HG03066 (cell line): ENCODE data around the gene TSC2.

Experiments
- ATAC-seq: cut with Tn5 transposase; IDR thresholded peaks from one replicate; pipeline ENCODE4 v1.9.1; 2021; ENCODE audit warnings: low read depth; ENCODE audit not compliant: unreplicated experiment

TSC2 gene

DNA sequence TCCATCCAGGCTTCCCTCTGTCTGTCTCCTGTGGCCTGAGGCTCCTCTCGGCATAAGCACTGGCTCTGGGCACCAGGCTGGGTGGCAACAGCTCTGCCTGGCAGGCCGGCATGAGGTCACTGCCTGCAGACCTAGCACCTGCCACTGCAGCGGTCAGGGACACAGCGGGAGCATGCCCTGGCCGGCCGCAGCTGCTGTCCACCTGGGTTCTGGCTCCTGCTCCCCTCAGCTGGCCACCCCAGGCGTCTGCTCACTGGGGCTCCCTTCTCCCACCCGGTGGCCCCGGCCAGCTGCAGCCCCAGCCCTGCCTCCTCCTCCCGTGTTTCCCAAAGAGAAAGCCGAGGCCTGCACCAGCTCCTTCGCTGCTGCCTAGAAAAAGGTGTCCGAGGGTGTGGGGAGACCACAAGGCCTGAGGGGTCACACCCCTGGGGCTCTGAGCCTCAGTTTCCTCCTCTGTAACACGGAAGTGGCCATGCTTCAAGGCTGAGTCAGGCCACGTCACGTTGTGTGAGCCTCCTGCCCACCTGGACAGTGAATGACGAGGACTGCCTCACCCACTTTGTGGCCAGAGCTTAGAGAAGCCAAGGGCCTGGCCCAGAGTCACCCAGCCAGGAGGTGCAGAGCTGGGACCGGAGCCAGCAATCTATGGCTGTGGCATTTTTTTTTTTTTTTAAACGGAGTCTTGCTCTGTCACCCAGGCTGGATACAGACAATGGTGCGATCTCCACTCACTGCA lies 6.8 kb upstream of the TSC2 start:
- ATAC-seq, result no peak

DNA sequence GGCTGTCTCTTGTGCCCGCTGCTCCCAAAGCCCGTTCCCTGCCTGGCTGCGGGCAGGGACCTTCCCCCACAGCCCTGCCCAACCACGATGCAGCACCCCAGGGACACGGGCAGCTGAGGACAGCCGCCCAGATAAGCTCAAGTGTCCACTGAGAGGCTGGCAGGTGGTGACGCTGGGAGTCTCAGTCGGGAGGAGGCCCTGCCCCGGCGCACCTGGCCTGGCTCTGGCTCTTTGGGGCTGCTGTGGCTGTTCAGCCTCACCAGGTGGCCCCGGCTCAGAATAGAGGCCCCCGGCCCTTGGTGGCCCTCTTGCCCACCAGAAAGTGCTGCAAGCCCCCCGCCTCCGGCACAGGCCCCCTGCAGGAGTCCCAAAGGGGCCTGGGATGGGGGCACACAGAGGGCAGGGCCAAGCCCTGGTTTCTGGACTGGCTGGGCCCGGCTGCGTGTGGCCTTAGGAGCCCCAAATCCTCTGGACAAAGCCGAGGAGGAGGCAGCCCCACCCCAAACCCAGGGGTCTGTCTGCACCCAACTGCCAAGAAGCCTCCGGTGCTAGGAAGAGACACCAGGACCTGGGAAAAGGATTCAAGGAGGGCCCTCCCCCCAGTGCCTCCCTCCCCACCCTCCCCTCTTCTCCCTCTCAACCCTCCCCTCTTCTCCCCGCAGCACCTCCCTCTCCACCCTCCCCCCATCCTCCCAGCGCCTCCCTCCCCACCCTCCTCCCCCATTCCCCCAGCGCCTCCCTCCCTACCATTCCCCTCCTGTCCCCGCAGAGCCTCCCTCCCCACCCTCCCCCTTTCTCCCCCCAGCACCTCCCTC lies 5.4 kb upstream of the TSC2 start:
- ATAC-seq, result no peak

DNA sequence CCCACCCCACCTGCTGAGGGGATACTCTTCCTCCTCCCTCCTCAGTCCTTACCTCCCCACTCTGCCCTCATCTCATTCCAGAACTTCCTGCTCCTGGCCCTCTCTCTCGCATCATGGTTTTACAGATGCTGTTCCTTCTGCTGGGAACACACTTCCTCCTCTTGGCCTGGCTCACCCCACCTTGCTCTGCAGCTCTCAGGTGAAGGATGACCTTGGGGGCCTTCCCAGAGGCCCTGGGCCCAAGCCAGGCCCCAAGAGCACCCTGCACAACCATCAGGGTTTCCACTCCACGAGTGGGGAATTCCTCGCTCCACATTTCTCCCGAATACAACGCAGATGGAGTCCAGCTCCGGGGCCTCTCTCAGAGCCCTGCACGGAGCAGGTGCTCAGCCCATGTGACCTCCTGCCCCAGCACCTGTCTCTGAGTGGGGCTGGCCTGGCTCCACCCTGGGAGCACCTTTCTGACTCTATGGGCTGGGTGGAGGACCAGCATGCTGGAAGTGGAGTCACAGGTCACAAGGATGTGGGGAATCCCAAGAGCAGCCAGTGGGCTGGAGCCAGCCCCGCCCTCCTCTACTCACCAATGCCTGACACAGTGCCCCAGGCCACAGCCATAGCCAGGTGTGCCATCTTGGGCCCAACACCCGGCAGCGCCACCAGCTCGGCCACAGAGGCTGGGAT lies 4.7 kb upstream of the TSC2 start:
- no peak for ATAC-seq

DNA sequence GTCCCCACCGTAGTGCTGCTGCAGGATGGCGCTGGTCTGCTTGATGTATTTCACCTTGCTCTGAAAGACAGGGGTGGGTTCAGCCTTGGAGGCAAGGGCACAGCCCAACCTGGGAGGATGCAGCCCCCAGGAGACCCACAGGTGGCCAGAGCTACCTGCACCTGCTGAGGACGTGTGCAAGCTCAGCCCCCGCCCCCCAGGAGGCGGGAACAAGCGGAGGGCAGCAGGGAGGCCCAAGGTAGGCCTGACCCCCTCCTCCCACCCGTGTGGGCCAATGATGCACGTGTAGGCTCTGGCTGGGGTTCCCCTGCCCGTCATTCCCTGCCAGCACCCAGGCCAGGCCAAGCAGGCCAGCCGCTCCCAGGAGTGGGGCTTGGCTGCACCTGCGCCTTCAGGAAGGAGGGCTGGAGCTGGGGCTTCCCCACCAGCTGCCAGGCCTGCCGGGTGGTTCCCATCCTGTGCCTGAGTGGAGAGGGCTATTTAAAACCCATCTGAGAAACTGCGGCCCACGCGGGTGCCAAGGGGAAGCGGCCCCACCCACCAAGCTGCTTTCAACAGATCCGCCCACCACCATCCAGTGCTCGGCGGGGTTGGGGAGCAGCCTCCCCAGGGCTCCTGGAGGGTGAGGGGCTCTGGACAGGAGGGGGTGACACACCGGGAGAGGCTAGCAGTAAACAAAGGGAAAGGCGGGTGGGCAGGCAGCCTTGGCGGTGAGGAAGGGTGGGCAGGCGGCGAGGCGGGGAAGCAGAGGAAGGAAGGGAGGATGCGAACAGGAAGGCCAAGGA lies 3.9 kb upstream of the TSC2 start:
- no peak for ATAC-seq

DNA sequence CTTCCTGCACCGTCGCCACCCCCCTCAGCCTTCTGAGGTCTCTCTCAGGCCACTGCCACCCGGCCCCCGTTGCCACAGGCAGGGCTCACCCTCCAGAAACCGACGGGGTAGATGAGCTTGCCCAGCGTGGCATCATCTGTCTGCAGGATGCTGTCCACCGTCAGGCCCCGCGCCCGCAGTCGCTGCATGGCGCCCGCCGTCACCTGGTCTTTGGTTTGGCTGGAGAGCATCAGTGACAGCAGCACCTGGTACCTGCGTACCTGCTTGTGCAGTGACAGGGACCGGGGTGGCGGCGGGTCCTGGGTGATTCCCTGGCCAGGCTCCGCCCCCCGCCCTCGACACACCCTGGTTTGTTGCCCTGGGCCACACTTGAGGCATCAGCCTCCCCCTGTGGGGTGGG lies 3.2 kb upstream of the TSC2 start:
- no peak for ATAC-seq

DNA sequence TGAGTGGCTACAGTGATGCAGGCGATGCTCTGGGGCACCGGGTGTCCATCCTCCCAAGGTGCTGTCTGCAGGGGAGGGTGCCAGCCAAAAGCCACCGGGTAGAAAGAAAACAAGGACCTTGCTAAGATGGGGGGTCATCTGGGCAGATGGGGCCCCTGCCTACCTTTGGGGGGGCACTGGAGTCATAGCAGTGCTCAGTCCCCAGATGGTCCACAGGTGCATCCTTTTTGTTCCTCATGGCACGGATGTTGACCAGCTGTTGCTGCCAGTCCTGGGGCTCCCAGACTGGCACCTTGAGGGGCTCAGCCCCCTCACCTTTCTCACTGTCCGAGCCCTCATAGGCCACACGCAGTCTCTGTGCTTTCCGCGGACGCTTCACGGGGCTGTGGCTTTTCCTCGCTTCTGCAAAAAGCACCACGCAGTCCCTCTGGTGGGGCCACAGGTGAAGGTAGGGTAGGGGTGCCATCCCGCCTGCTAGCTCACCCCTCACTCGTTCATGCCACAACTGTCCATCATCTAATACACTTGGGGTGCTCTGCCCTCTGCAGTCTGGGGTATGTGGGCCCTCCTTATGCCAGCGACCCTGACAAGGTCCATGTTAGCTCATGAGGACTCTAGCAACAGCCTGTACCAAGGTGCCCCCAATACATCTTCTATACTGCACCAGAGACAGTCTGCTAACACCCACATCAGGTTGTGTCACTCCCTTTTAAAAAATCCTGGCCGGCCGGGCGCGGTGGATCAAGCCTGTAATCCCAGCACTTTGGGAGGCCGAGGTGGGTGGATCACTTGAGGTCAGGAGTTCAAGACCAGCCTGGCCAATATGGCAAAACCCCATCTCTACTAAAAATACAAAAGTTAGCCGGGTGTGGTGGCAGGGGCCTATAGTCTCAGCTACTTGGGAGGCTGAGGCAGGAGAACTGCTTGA lies 1.6 kb upstream of the TSC2 start:
- ATAC-seq, result no peak

DNA sequence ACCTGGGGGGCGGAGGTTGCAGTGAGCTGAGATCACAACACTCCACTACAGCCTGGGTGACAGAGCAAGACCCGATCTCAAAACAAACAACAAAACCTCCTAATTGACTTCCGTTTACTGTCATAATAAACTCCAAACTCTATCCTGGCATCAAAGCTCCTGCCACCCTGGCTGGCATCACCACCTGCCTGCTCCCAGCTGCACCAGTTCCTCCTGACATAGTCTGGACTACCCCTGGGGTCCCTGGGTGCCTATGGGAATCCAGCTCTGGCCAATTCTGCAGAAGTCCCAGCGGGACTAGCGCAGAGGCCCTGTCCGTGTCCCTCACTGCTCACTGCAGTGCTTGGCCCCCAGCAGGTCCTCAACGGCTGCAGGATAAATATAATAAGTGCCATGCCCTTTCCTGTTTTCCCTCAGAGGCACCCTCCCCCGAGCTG lies 874 bp upstream of the TSC2 start:
- peak; percentile 14 for ATAC-seq

DNA sequence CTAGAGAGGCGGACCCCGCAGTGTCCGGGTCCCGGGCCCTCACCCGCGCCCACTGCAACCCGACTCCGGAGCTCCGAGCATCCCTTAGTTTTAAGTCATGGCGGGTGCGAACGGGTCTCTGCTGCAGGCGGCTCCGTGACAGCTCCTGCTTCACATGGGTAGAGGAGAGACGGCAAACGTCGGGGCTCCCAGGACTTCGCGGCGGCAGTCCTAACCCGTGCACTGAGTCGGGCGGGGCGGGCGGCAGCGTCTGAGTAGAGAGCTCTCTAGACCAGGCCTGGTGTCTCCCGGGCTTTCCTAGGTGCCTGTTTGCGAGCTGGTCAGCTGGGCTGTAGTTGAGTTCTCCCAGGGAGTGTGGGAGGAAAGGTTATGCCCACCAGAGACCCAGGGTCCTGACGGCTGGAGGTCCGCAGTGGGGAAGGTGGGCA lies 345 bp downstream of the TSC2 start:
- peak; percentile 12 for ATAC-seq

DNA sequence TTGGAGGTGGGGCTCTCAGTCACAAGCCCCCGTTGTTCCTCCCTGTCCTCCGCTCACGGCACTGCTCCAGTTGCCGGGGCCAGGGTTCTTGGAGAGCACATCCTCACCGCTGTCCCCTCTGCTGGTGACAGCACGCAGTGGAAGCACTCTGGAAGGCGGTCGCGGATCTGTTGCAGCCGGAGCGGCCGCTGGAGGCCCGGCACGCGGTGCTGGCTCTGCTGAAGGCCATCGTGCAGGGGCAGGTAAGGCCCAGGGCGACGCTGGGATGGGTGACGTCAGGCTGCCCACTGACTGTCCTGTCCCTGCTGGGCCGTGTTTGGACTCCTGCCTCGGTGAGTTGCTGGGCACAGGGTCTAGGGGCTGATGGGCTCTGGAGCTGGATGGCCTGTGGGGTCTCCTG lies 5.4 kb downstream of the TSC2 start:
- no peak for ATAC-seq

DNA sequence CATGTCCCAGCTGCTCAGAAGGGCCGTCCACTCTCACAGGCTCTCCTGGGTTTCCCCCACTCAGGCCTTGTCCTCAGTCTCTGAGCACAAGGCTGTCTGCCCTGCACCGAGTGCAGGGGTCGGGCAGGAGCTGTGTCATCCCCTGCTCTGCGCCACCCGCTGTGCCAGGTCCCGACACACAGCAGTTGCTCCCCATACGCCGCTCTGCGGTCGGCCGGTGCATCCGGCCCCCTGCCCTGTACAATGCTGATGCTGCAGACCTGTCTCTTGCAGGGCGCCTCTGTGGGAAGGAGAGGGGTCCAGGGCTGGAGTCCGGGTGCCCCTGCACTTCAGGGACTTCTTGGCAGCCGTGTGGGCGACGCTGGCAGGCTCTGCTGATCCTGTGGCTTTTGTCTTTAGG lies 6.1 kb downstream of the TSC2 start:
- no peak for ATAC-seq

DNA sequence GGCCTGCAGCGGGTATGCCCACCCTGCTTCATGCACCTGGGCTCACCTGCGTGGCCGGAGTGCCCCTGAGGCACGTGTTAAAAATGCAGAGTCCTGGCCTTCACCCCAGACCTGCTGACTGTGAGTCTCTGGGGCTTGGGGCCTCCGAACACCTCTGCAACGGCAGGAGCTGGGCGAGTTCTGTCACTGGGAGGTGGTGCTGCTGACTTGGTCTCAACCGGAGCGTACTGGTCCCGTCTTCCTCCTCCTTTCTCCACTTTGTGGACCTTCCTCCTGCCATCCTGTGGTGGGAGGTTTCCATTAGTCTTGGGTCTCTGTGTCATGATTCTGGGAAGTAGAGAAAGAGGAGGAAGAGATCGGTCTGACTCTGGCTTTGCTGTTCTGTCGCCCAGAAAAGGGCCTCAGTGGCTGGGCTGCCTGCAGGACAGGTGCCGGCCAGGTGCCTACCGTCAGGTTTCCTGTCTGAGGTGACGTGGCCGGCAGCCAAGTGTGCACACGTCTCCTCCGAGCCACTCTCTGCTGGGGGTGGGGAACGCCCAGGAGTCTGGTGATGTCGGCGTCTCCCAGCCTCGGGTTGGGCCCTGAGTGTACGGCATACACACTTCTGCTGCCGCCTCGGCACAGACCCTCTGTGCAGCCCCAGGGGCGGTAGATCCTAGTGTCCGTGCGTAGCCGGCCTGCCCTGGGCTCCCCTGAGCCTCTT lies 6.9 kb downstream of the TSC2 start:
- ATAC-seq, result no peak

DNA sequence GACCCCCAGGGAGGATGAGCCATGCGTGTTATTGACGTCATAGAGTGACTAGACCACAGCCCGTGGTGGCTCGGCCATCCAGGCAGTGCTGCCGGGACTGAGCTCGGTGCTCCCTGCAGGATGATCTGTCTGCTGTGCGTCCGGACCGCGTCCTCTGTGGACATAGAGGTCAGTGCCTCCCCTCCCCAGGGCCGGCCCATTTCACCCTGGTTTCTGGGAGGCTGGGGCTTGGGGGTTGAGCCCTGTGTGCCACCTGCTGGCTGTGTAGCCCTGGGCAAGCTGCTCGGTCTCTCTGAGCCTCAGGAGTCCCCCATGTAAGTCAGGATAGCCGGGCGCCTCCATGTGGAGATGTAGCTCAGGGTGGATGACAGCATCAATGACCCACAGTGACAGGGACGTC lies 8.3 kb downstream of the TSC2 start:
- ATAC-seq, result no peak

DNA sequence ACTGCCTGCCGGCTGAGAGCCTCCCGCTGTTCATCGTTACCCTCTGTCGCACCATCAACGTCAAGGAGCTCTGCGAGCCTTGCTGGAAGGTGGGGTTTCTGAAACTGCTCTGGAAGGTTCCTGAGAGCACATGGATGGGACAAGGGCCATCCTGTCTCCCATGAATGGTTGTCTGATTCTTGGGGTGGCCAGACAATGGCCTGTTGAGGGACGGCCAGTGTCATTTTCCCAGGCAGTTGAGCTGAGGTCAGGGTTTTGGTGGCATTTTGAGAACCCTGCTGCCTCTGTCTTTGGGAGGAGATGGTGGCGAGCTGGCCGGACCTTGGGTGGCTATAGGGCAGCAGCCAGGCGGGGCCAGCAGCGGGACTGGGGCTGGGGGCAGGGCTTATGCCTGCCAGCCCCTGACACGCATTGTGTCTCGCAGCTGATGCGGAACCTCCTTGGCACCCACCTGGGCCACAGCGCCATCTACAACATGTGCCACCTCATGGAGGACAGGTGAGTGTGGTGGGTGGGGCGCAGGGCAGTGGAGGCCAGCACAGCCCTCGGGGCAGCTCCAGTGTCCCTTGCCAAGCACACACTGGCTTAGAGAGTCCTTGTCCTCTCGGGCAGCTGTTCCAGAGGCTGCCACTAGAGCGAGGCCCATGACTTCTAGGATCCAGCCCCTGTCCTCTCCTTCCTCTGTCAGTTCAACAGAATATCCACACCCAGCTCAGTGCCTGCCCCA lies 9.1 kb downstream of the TSC2 start:
- ATAC-seq, result no peak

DNA sequence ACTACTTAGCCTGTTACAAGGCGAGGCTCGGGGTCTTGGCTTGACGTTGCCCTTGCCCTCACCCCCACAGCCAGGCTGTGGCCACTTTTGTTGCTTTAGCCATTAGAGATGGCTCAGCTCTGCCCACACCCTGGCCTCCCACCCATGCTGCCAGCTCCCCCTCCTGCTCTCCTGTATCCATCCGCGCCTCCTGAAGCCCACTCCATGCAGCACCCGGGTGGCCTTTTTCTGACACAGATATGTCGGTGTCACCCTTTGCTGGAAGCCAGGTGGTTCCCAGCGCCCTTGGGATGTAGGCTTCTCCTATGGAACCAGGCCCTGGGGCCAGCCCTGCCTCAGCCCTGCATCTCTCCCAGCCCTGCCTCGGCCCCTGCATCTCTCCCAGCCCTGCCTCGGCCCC lies 9.7 kb downstream of the TSC2 start:
- no peak for ATAC-seq

DNA sequence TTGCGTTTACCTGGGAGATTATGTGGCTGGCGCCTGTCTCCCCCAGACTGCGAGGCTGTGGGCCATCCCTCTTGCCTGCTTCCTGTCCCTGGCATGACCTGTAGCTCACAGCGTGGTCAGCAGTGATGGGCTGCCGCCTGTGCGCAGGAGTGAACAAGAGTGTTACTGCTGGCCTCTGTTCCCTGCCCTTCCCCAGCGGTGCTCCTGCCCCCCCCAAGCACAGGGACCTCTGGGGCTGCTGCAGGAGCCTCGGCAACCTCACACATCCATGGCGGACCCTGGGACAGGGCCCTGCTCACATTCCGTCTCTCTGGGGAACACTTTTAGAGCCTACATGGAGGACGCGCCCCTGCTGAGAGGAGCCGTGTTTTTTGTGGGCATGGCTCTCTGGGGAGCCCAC lies 10.6 kb downstream of the TSC2 start:
- no peak for ATAC-seq

DNA sequence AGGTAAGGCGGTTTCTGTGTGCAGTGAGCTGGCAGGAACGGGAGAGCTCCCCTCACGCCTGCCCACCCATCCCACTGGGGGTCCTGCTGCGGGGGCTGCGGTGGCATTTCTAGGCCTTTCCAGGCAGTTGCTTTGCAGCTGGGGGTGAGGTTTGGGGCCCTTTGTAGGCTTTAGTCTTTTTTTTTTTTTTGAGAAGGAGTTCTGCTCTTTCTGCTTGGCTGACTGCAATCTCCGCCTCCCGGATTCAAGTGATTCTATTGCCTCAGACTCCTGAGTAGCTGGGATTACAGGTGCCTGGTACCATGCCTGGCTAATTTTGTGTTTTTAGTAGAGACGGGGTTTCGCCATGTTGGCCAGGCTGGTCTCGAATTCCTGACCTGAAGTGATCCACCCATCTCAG lies 11.1 kb downstream of the TSC2 start:
- no peak for ATAC-seq

DNA sequence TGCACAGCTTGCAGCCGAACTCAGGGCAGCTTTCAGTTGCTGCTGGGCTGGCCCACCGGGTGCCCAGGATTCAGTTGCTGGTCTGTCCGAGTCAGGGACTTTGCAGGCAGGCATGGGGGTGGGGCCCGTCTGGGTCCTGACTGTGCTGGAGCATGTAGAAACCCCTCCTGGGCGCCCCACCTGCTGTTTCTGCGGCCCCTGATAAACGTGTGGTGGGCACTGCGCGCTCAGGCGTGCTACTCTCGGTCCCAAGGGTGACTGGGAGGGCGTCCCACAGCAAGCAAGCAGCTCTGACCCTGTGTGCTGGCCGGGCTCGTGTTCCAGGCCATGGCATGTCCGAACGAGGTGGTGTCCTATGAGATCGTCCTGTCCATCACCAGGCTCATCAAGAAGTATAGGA lies 12.6 kb downstream of the TSC2 start:
- ATAC-seq, result no peak

DNA sequence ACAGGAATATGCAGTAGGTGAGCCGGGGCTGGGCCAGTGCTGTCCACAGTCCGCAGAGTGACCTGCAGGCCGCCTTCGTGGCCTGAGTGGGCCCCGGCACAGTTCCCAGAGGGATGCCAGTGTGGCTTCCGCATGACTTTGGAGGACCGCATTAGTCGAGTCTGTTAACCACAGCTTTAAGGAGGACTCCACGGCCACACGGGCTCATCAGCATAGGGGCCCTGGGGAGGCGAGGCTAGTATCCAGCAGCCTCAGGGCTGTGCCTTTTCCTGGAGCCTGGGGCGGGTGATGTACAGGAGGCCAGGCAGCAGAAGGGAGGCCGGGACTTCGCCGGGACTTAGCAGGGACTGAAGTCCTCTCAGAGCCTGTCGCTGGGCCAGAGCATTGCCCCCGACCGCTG lies 13.2 kb downstream of the TSC2 start:
- no peak for ATAC-seq
